Measurements from ENCODE around the gene DNAH17. TPM values are rescaled to one million over a fixed set of nuclear protein-coding genes. Genes with fewer than 3 reads are reported as not detected.

DNAH17 gene
- total RNA-seq, 1 experiment from 2014 or later, result 0.23 TPM

- peaks cover 9% of the 10 kb centered on the region for H3K9me3 Mint-ChIP-seq (ENCODE audit: unreplicated experiment)
- H3K4me3 Mint-ChIP-seq (ENCODE audit: unreplicated experiment), result no peak overlapping the region
- H3K36me3 Mint-ChIP-seq (ENCODE audit: insufficient read depth, unreplicated experiment), result no peaks in the 10 kb centered on the region
- no peak overlapping the region for H3K27ac Mint-ChIP-seq (ENCODE audit: unreplicated experiment)
- intact Hi-C loops (cut with micrococcal nuclease; ENCODE audit: unreplicated experiment), result no loop called here
- Histone ChIP-seq H3K36me3 (ENCODE audit: control insufficient read depth, insufficient read depth, low read length) (no peaks in the 10 kb centered on the region), H3K4me3 (ENCODE audit: low read depth, low read length) (no peak overlapping the region), H3K4me1 (no peaks in the 10 kb centered on the region), H3K27me3 (replicated peaks; ENCODE audit: control insufficient read depth, insufficient read depth, low read length) (no peaks in the 10 kb centered on the region; the same call in 1 of the 2 replicates), H3K9me3 (no peaks in the 10 kb centered on the region)
- TF ChIP-seq CTCF (IDR thresholded peaks at IDR 0.05; ENCODE audit: insufficient read depth in 1 of 2, low read depth in 1 of 2, low read length in 1 of 2, severe bottlenecking in 1 of 2, unreplicated experiment in 1 of 2), result no peak
- no TSS peak for BruUV-seq (replicated peaks)
- H3K4me1 Mint-ChIP-seq (ENCODE audit: low read depth, unreplicated experiment), result no peaks in the 10 kb centered on the region
- no peak for DNase-seq
- H3K27me3 Mint-ChIP-seq (ENCODE audit: insufficient read depth, unreplicated experiment), result peaks cover 7% of the 10 kb centered on the region
- ChIA-PET CTCF (interaction anchor here (0.6 to 1.0 kb wide), 2 partner anchors 128 to 158 kb away, joined by 3 to 4 read pairs; no protein-coding TSS in a partner anchor), POLR2A (no interaction called here)
Measured at GRCh38 chr17:78580277-78580804, 3.1 kb upstream of the DNAH17 start.

GRCh38 chr17:78576389-78577112 lies 645 bp downstream of the DNAH17 start:
- no peaks in the 10 kb centered on the region for H3K4me1 ChIP-seq
- Mint-ChIP-seq H3K4me1 (ENCODE audit: low read depth, unreplicated experiment) (no peaks in the 10 kb centered on the region), H3K27ac (ENCODE audit: unreplicated experiment) (no peak overlapping the region), H3K4me3 (ENCODE audit: unreplicated experiment) (no peak overlapping the region), H3K36me3 (ENCODE audit: insufficient read depth, unreplicated experiment) (no peaks in the 10 kb centered on the region), H3K27me3 (ENCODE audit: insufficient read depth, unreplicated experiment) (peaks cover 5% of the 10 kb centered on the region), H3K9me3 (ENCODE audit: unreplicated experiment) (no peaks in the 10 kb centered on the region)
- no peaks in the 10 kb centered on the region for H3K36me3 ChIP-seq (ENCODE audit: control insufficient read depth, insufficient read depth, low read length)
- H3K9me3 ChIP-seq, result no peaks in the 10 kb centered on the region
- no peaks in the 10 kb centered on the region; the same call in 1 of the 2 replicates for H3K27me3 ChIP-seq (replicated peaks; ENCODE audit: control insufficient read depth, insufficient read depth, low read length)
- intact Hi-C loops (cut with micrococcal nuclease; ENCODE audit: unreplicated experiment), result no loop called here
- no peak for DNase-seq
- POLR2A ChIA-PET, result no interaction called here
- BruUV-seq (replicated peaks), result no TSS peak
- CTCF ChIA-PET, result interaction anchor here (0.6 kb wide), 1 partner anchor 16 kb away, joined by 3 read pairs; no protein-coding TSS in a partner anchor
- H3K4me3 ChIP-seq (ENCODE audit: low read depth, low read length), result no peak overlapping the region
- TF ChIP-seq CTCF (IDR thresholded peaks at IDR 0.05; ENCODE audit: insufficient read depth in 1 of 2, low read depth in 1 of 2, low read length in 1 of 2, severe bottlenecking in 1 of 2, unreplicated experiment in 1 of 2), result no peak

- H3K36me3 Mint-ChIP-seq (ENCODE audit: insufficient read depth, unreplicated experiment), result no peaks in the 10 kb centered on the region
- DNase-seq, result no peak
- no peak overlapping the region for H3K27ac Mint-ChIP-seq (ENCODE audit: unreplicated experiment)
- no peaks in the 10 kb centered on the region for H3K4me1 Mint-ChIP-seq (ENCODE audit: low read depth, unreplicated experiment)
- Histone ChIP-seq H3K27me3 (replicated peaks; ENCODE audit: control insufficient read depth, insufficient read depth, low read length) (no peaks in the 10 kb centered on the region; the same call in 1 of the 2 replicates), H3K4me1 (no peaks in the 10 kb centered on the region), H3K4me3 (ENCODE audit: low read depth, low read length) (no peak overlapping the region), H3K36me3 (ENCODE audit: control insufficient read depth, insufficient read depth, low read length) (no peaks in the 10 kb centered on the region), H3K9me3 (no peaks in the 10 kb centered on the region)
- POLR2A ChIA-PET, result no interaction called here
- intact Hi-C loops (cut with micrococcal nuclease; ENCODE audit: unreplicated experiment), result no loop called here
- CTCF ChIA-PET, result interaction anchor here (0.6 kb wide), 1 partner anchor 15 kb away, joined by 3 read pairs; no protein-coding TSS in a partner anchor
- H3K9me3 Mint-ChIP-seq (ENCODE audit: unreplicated experiment), result no peaks in the 10 kb centered on the region
- TF ChIP-seq CTCF (IDR thresholded peaks at IDR 0.05; ENCODE audit: insufficient read depth in 1 of 2, low read depth in 1 of 2, low read length in 1 of 2, severe bottlenecking in 1 of 2, unreplicated experiment in 1 of 2), result no peak
- no TSS peak for BruUV-seq (replicated peaks)
- no peak overlapping the region for H3K4me3 Mint-ChIP-seq (ENCODE audit: unreplicated experiment)
- H3K27me3 Mint-ChIP-seq (ENCODE audit: insufficient read depth, unreplicated experiment), result peaks cover 5% of the 10 kb centered on the region
Measured at GRCh38 chr17:78575899-78576298, 1.3 kb downstream of the DNAH17 start.
